ENCODE measurements around the gene AKAP13. TPM values are rescaled to one million over a fixed set of nuclear protein-coding genes. Genes with fewer than 3 reads are reported as not detected.

The AKAP13 gene
- total and polyA plus RNA-seq, 2 of the 8 experiments (the other 6 are each of a cell fraction or from before 2014, with no cell fraction given), result 14.0 to 46.2 TPM

GRCh38 chr15:85667491-85668424, 287.4 kb downstream of the AKAP13 start (continued):
- no peak for TF ChIP-seq SP1 (IDR thresholded peaks at IDR 0.05; ENCODE audit: low read depth, low read length)
- no peak for TF ChIP-seq CTCF (IDR thresholded peaks at IDR 0.05; ENCODE audit: control extremely low read depth in 1 of 3, insufficient read depth in 1 of 3, low read depth in 1 of 3, low read length in 3 of 3)

Data from H1 (cell line).